ENCODE results near the gene COL6A2.

GRCh38 chr21:46152927-46153246, 55.0 kb downstream of the COL6A2 start:
- no peak for TF ChIP-seq EZH2phosphoT487 (IDR thresholded peaks at IDR 0.05; ENCODE audit: unreplicated experiment)
- TF ChIP-seq CTCF (conservative IDR thresholded peaks at IDR 0.05; ENCODE audit: low read depth in 2 of 2): no peak
- no peak for TF ChIP-seq POLR2AphosphoS5 (IDR thresholded peaks at IDR 0.05; ENCODE audit: low read depth)
- TF ChIP-seq EZH2 (IDR thresholded peaks at IDR 0.05; ENCODE audit: low read depth, unreplicated experiment): no peak
- no peak for TF ChIP-seq REST (IDR thresholded peaks at IDR 0.05; ENCODE audit: unreplicated experiment)
- no peak for TF ChIP-seq STAT1 (IDR thresholded peaks at IDR 0.05; ENCODE audit: unreplicated experiment)
- TF ChIP-seq ZNF114 (CRISPR knock-in tag; IDR thresholded peaks at IDR 0.05): no peak
- no peak for TF ChIP-seq CREB1 (CRISPR knock-in tag; IDR thresholded peaks at IDR 0.05; ENCODE audit: low read depth)

Data from GM23338 (cell line).